ENCODE measurements around the gene RACGAP1. TPM values are rescaled to one million over a fixed set of nuclear protein-coding genes. Genes with fewer than 3 reads are reported as not detected.

RACGAP1 gene
- polyA plus RNA-seq, 4 donors = 44.5 to 53.4 (median 47.8) TPM

DNA sequence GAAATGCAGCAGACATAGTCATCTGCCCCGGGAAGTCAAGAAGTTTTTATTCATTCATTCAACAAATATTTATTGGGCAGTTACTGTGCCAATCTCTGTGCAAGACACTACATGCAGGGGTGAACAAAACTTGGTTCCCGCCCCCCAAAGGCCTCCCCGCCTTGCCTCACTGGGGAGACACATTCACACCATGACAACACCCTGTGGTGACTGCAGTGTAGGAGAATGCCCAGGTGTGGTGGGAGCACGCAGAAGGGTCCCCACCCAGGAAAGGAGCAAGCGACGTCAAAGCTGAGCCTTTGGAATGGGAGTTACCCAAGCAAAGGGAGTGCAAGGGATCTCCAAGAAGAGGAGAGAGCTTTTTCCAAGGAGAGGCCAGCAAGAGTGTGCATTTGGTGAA, 54.2 kb downstream of the RACGAP1 start:
- DNase-seq (ENCODE audit: low read depth in 4 of 4, low spot score in 2 of 4) = no peak

DNA sequence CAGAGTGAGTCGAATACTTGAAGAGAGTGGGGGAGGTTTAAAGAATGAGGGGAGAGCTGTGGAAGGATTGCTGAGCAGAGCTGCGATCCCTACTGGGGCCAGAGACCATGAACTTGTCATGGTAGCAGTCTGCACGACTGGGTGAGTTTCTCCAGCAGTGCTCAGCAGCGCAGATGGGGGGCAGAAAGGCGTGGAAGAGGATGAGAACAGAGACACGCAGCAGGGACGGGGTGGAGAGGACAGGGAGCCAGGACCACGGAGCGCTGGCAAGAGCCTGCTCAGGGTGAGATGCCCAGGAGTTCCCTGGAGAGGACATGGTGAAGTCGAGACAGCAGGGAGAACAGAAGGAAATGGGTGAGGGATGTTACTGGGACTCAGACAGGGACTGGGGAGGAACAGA, 54.6 kb downstream of the RACGAP1 start:
- DNase-seq (ENCODE audit: low read depth in 4 of 4, low spot score in 2 of 4) = no peak

DNA sequence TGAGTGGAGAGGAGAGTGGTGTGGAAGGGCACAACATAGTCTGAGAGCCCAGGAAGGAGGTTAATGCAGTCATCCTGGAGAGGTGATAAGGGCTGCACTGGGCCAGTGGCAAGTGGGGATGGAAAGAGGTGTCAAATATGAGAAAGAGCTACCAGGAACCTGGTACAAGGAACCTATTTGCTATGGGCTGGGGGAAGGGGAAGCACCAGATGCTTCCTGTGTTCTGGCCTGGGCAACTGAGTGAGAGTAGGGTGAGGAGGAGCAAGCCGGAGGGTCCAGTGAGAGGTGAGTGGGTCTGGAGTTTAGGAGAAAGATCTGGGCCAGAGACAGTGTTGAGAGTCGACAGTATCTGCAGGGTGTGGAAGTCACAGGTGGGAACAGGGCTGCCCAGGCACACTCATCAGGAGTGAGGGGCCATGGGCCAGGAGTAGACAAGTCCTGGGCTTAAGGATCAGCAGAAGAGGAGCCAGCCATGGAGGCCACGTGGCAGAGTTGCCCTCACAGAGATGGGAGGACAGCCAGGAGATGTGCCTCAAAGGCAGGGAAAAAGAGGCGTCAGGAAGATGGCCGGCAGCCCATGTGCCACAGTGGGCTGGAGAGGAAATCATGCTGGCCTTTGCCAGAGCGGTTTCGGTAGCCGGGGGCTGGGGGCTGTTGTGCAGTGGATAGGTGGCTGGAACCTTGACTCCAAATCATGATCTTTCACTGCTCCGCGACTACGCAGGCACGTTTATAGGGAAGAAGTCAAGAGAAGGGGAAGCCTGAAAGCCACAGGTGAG, 55.5 kb downstream of the RACGAP1 start:
- no peak for DNase-seq (ENCODE audit: low read depth in 4 of 4, low spot score in 2 of 4)

DNA sequence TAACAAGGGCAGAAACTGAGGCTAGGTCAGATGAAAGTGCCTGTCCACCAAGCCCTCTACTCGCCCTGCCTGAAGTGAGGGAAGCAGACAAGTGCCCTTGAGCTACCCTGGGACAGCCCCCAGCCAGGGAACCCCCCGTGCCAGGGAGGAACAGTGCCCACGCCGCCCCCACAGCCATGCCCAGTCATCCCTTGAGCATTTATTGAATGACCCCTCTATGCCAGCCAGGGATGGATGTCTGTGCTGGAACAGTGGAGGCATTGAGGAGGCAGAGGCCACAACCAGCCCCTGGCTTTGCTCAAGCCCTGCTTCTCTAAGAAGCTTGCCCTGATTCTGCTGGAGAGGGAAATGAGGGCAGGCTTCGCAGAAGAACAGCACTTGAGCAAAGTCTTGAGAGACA, 56.3 kb downstream of the RACGAP1 start:
- DNase-seq (ENCODE audit: low read depth in 4 of 4, low spot score in 2 of 4) = no peak

DNA sequence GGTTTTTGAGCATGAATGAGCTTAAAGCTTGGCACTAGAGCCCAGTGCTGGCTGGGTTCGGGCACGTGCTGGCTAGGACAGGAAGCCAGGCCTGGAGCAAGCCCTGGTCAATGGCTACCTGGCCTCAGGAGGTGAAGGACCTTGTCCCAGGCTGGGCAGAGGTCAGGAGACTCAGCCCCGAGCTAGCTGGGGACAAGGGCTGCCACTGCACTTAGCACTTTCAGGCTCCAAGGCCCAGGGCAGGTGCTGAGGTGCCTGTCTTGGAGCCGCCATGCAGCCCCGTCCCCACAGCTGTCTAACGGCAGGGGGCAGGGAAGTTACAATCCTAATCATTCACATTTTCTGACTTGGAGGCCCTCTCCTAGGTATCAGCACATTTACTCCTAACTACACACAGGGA, 56.8 kb downstream of the RACGAP1 start:
- DNase-seq (ENCODE audit: low read depth in 4 of 4, low spot score in 2 of 4) = no peak

DNA sequence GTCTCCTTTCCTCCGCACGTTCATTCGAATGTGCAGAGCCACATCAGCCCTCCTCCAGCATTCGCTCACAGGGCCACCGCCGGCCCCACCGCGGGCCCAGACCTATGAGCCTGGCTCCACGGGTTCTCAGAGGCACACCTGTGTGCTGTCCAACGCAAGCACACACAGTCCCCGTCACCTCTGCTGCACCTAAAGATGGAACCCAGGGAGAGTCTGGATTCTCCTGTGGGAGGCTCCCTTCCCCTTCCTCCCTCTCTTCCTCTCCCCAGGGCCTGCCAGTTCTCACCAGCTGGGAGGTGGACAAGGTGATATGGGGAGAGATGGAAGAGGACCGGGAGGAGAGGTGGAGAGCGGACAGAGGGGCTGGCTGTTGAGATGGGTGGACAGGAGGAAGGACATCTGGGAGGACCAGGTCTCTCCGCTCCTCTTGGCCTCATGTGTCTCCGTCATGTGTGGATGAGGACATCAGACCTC, 57.5 kb downstream of the RACGAP1 start:
- DNase-seq (ENCODE audit: low read depth in 4 of 4, low spot score in 2 of 4) = no peak

DNA sequence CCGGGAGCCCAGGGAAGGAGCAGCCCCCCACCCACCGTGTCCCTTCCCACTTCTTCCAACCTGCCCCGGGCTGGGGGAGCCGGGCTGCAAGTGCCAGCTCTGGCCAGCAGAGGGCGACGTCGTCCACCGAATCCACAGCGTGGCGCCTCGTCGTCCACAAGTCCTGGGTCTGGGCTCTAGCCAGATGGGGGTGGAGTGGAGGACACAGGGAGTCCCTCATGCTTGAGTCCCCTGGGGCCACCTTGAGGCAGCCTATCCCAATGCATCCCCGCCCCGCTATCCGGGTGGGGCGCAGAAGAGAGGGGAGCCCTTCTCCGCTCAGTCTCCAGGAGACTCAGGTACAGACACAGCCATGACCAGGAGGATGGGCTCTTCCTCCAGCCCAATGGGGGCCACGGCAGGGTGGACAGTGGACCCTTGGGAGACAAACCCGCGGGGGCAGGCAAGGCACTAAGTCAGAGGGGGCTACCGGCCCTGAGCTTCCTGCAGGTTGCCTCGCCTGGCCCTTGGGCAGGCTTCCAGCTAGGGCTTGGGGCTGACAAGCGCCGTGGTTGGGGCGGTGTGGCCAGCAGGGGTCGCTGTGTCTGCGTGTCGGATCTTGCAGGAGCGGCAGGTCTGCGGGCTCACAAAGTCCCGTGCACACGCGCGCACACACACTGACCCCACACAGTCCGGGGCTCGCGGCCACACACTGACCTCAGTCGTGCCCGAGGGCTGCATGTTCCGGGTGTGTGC, 58.1 kb downstream of the RACGAP1 start:
- peak; percentile 72 to 83 (median 76) for DNase-seq (ENCODE audit: low read depth in 4 of 4, low spot score in 2 of 4)

DNA sequence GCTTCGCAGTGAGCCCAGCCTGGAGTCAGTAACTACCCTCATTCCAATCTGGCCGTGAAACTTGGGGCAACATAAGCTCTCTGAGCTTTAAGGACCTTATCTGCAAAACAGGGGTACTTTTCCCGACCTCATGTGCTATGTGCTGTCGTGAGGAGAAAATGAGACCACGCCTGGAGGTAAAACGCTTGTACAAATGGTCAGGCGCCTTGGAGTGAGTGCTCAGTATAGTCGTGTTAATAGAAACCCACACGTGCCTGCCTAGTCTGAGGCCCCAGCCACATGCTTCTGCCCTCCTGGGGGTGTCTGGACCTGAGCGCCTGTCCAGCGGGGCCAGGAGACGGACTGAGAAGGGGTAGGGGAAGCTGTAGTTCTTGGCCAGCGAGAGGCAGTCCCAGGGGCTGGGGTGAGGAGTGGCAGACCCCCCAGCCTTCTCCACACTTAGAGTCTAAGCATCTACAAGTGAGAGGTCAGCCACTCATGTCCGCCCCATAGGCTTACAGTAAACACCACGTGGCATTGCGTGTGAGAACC, 58.7 kb downstream of the RACGAP1 start:
- no peak for DNase-seq (ENCODE audit: low read depth in 4 of 4, low spot score in 2 of 4)

DNA sequence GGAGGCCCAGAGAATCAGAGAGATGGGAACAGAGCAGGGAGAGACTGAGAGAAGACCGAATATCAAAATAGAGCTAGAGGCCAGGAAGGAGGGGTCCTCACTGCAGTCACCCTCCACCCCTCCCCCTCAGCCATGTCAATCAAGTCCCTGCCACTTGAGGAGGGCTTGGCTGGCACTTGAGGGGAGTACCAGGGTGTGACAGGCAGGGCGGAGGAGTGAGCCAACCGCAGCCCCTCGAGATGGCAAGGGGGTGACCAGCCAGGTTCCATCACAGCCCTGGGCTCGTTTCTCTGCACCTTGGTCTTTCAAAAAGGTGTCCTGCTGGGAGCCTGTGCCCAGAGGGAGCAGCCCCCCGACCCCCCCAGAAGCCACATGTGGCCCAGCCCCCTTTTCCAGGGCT, 59.5 kb downstream of the RACGAP1 start:
- no peak for DNase-seq (ENCODE audit: low read depth in 4 of 4, low spot score in 2 of 4)

DNA sequence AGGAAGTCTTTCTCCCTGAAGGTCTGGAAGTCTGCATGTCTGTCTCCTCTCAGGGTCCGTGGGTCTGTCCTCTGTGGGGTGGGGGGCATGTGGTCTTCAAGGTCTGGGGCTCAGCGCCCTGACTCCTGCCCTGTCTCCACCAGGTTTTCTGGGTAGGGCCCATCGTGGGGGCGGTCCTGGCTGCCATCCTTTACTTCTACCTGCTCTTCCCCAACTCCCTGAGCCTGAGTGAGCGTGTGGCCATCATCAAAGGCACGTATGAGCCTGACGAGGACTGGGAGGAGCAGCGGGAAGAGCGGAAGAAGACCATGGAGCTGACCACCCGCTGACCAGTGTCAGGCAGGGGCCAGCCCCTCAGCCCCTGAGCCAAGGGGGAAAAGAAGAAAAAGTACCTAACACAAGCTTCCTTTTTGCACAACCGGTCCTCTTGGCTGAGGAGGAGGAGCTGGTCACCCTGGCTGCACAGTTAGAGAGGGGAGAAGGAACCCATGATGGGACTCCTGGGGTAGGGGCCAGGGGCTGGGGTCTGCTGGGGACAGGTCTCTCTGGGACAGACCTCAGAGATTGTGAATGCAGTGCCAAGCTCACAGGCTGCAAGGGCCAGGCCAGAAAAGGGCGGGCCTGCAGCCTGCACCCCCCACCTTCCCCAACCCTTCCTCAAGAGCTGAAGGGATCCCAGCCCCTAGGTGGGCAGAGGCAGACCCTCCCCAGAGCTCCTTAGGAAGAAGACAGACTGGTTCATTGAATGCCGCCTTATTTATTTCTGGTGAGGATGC, 60.3 kb downstream of the RACGAP1 start:
- no peak for DNase-seq (ENCODE audit: low read depth in 4 of 4, low spot score in 2 of 4)

DNA sequence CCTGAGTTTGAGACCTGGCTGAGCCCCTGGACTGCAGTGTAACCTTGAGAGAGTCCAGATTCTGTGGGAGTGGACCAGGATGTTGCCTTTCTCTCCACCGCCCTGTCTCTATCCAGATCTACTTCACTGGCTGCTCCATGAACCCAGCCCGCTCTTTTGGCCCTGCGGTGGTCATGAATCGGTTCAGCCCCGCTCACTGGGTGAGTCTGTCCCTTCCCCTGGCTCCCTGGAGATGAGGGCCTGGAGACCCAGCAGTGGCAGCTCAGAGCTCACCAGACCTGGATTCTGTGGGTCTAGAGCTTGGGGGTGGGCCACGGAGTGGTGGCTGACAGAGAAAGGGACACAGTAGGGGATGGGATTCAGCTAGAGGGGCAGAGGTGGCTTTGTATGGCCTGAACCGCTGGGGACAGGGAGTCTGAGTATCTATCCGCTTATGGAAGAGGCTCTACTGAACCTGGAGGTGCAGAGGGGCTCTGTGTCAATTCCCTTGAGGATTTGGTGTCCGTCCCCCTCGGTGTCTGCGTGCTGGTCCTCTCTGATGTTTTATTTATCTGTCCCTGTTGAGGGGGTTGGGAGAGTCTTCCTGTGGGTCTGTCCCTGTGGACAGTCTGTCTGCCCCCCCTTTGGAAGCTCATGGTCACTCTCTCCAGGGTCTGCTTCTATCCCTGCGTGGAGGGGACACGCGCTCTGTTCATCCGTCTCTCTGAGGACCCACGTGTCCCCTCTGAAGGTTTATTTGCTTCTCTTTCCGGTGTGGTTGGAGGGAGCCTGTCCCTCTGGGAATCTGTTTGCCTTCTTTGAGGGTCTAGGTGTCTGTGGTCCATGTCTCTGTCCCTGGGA, 61.1 kb downstream of the RACGAP1 start:
- no peak for DNase-seq (ENCODE audit: low read depth in 4 of 4, low spot score in 2 of 4)

DNA sequence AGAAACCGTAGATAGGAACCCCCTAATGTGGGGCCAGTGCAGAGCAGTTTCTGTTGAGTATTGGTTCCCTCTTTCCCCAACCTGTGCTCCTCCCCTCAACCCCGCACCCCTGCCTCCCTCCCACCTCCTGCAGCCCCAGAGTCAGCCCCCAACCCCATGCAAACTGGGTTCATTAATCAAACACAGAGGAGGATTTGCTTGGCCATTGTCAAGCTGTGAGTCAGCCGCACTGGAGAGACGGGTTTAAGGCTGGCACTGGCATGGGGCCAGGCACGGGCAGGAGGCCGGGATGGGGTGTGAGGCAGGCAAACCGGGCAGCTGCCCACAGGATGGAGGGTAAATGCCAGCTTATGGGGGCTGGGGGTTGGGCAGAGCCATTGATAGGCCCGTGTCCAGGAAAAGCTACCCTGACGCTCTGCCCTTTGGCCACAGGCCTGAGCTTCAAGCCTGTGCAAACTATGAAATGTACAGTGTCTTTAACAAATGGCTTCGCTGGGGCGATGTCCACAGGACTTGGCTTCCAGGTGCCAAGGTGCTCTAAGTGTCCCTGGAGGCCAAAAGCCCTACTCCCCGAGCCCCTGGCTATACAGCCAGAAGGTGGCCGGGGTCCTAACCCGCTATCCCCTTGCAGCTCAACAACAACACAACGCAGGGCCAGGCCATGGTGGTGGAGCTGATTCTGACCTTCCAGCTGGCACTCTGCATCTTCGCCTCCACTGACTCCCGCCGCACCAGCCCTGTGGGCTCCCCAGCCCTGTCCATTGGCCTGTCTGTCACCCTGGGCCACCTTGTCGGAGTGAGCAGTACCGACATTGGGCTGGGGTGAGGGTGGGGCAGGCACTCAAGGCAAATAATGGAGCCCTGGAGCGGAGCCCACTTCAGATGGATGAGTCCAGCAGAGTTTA, 62.2 kb downstream of the RACGAP1 start:
- DNase-seq (ENCODE audit: low read depth in 4 of 4, low spot score in 2 of 4) = no peak

DNA sequence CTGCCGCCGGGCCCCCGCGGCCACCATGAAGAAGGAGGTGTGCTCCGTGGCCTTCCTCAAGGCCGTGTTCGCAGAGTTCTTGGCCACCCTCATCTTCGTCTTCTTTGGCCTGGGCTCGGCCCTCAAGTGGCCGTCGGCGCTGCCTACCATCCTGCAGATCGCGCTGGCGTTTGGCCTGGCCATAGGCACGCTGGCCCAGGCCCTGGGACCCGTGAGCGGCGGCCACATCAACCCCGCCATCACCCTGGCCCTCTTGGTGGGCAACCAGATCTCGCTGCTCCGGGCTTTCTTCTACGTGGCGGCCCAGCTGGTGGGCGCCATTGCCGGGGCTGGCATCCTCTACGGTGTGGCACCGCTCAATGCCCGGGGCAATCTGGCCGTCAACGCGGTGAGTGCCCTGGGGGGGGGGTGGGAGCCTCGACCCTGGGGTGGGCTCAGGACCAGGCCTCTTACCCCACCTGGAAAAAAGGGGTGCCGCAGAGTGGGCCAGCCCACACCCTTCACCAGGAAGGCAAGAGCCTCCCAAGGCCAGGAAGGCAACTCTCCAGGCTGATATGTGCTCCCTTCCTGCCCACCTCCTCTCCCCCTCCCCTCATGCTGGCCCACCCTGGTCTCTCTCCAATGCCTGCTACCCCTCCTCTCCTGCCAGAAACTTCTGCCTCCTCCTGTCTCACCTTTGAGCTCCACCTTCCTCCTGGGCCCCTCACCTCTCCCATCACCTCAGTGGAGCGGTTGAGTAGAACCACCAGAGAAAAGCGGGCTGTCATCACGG, 63.1 kb downstream of the RACGAP1 start:
- DNase-seq (ENCODE audit: low read depth in 4 of 4, low spot score in 2 of 4) = no peak

DNA sequence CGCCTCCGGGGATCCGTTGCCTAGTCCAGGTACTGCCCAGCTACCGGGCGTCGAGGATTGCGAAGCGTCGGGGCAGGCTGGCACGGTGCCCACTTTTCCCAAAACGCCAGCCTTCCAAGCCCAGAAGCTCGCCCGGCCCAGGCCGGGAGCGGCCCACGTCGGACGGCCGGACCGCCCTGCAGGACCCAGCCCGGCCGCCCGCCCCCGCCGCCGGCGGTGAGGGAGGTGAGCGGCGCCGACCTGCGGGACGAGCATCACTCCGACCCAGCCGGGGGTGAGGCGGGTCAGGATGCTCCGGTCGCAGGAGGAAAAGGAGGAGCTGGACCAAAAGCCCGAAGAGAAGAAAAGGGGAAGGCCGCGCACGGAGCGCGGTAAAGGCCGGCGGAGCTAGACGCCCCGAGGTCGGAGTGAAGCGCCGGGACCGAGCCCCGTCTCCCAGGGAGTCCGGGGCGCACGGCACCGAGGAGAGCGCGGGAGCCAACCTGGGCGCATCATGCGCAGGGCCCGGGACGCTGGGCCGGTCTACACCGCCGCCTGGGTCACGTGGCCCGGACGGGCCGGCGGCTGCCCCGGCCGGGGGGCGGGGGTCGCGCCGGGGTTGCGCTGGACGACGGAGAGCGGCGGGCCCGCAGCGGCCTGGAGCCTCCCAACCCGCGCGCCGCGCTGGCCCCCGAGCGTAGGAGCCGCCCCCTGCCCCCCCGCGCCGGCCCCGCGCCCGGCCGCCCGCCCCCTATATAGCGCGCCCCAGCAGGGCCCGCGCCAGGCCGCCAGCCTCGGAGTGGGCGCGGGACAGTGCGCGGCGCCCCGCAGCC, 64.0 kb downstream of the RACGAP1 start, which contains the start of gene AQP5:
AQP5 (plus strand) TSS at position 762 of the 812 bp plus-strand sequence. CDS start 146 bp downstream, outside the sequence.
- no peak for DNase-seq (ENCODE audit: low read depth in 4 of 4, low spot score in 2 of 4)

DNA sequence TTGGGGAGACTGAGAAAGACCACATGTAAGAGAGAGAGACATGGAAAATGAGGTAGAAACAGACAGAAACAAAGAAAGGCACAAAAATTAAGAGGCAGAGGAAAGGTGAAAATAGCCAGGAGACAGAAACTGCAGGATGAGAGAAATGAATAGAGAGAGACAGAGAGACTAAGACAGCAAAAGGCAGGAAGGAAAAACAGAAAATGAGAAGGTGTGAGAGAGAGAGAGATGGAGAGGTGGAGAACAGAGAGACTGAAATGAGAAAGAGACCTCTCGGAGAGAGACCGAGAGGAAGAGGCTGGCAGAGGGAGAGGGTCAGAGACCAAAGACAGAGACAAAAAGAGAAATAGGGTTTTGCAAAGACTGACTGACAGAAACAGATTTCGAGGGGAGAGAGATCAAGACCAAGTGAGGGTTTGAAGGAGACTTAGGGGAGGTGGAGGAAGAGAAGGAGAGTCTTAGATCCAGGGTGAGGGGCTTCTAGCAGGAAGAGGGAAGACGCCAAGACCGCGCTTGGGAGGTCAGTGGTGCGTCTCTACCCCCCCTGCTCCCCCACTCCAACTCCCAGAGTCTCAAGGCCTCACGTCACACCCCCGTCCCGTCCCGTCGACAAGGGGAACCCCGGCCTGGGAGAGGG, 64.7 kb downstream of the RACGAP1 start:
- DNase-seq (ENCODE audit: low read depth in 4 of 4, low spot score in 2 of 4) = no peak

DNA sequence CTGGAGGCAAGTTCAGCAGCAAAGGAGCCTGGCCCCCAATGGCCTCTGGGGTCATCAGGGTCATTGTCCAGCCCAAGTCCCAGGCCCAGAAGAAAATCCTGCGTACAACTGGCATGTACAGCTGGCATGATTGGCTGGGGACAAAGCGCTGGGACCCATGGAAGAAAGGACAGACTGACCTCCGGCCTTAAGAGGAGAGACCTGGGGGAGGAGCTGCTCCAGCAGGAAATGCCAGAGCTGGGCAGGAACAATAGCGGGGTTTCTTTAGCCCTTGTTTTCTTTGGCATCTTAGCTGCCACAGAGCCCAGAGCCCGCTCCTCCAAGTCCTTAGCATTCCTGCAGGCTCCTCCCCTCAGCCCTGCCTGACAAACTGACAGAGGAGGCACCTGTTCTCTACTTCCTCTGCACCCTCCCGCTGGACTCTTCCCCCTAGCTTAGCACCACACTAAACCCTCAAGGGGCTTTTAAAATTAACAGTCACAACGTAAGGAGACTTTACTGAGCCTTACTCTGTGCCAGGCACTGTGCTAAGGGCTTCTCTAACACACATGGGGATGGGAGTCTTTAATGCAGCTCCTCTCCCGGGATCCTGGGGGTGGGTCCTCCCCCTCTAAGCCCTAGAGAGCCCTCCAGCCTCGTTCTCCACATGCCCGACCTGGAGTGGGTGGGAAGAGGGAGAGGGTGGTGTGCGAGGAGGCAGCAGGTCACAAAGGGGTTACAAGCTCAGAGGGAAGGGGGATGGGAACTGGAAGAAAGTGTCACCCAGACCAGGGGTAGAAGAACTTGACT, 65.4 kb downstream of the RACGAP1 start:
- DNase-seq (ENCODE audit: low read depth in 4 of 4, low spot score in 2 of 4) = no peak

Measured in left renal cortex interstitium (tissue), 4 donors.